ENCODE results near the gene NBPF20.
"Not testable (repeated sequence)": the region's sequence is repeated elsewhere in the genome, so short reads cannot be mapped to it uniquely, and the experiment has no call there.

Gene NBPF20

GRCh38 chr1:145430830-145431229 lies 5.4 kb upstream of the NBPF20 start:
- not testable (repeated sequence) for DNase-seq (ENCODE audit: low read depth in 2 of 2)

- DNase-seq (ENCODE audit: low read depth in 2 of 2) = not testable (repeated sequence)
These were observed 3.9 kb upstream of the NBPF20 start for GRCh38 chr1:145429329-145429728.

GRCh38 chr1:145424612-145425435 lies 579 bp downstream of the NBPF20 start:
- DNase-seq (ENCODE audit: low read depth in 2 of 2) = peak in 1 of 2 donors; percentile 16

GRCh38 chr1:145415149-145415548 lies 10.3 kb downstream of the NBPF20 start:
- not testable (repeated sequence) for DNase-seq (ENCODE audit: low read depth in 2 of 2)

- not testable (repeated sequence) for DNase-seq (ENCODE audit: low read depth in 2 of 2)
These were observed 18.1 kb downstream of the NBPF20 start for GRCh38 chr1:145407266-145407665.

- DNase-seq (ENCODE audit: low read depth in 2 of 2) = not testable (repeated sequence)
These were observed 20.5 kb downstream of the NBPF20 start for GRCh38 chr1:145404949-145405348.

- DNase-seq (ENCODE audit: low read depth in 2 of 2) = not testable (repeated sequence)
These were observed 24.7 kb downstream of the NBPF20 start for GRCh38 chr1:145400701-145401100.

Data from stimulated activated CD4-positive, alpha-beta T cell treated with anti-CD3 and anti-CD28 coated beads, Interleukin-4, amount 100 ng/mL, for 48 hours (primary cell).